K562 (cell line): ENCODE data around the gene TUBB6. TPM values are rescaled to one million over a fixed set of nuclear protein-coding genes. Genes with fewer than 3 reads are reported as not detected.

Source experiments
- AFF4 ChIP-seq: sonication (generic); formaldehyde crosslinking; IDR thresholded peaks from 2 replicates; pipeline ENCODE4 v1.8.0; 2023; ENCODE audit warnings: mild to moderate bottlenecking, missing genetic modification reagents
- ATF3 ChIP-seq, 2 experiments: fragments of 450-650 bp in 1 of 2; sonication (generic) in 1 of 2; formaldehyde crosslinking in 1 of 2; IDR thresholded peaks in 1 of 2; conservative IDR thresholded peaks in 1 of 2; 2 replicates each; pipeline versions ENCODE4 v1.6.1 to v1.8.1; 2016 to 2023; ENCODE audit warnings: mild to moderate bottlenecking in 2 of 2, moderate library complexity in 2 of 2, inconsistent platforms in 1 of 2, missing genetic modification reagents in 1 of 2
- CEBPG ChIP-seq, 3 experiments: fragments of 200-800 bp in 1 of 3; sonication (Bioruptor generic) in 1 of 3; sonication (generic) in 1 of 3; formaldehyde crosslinking in 1 of 3; IDR thresholded peaks in 2 of 3; conservative IDR thresholded peaks in 1 of 3; 2 replicates each; pipeline versions ENCODE4 v1.6.1 to v1.8.0; 2016 to 2022; ENCODE audit warnings: missing compliant biosample characterization in 2 of 3, missing genetic modification characterization in 2 of 3, mild to moderate bottlenecking in 1 of 3, missing genetic modification reagents in 1 of 3
- DPF2 ChIP-seq: fragments of 450-650 bp; IDR thresholded peaks from 2 replicates; pipeline ENCODE4 v1.6.1; 2016
- FOXA3 ChIP-seq, 2 experiments: fragments of 450-650 bp in 1 of 2; sonication (generic) in 1 of 2; formaldehyde crosslinking; IDR thresholded peaks in 1 of 2; conservative IDR thresholded peaks in 1 of 2; 2 replicates each; pipeline versions ENCODE4 v1.4.0 to v1.8.0; 2020 to 2022; ENCODE audit warnings: mild to moderate bottlenecking in 2 of 2, missing genetic modification reagents in 1 of 2
- FOXJ3 ChIP-seq: sonication (generic); formaldehyde crosslinking; IDR thresholded peaks from 2 replicates; pipeline ENCODE4 v1.4.0; 2020; ENCODE audit warnings: mild to moderate bottlenecking, missing genetic modification reagents
- IRF2 ChIP-seq: sonication (generic); formaldehyde crosslinking; IDR thresholded peaks from 2 replicates; pipeline ENCODE4 v1.8.1; 2022; ENCODE audit warnings: mild to moderate bottlenecking, missing genetic modification reagents
- LARP7 ChIP-seq: fragments of 450-650 bp; IDR thresholded peaks from 2 replicates; pipeline ENCODE4 v1.6.1; 2016
- MED1 ChIP-seq: sonication (generic); formaldehyde crosslinking; IDR thresholded peaks from 2 replicates; pipeline ENCODE4 v1.8.1; 2023; ENCODE audit warnings: missing genetic modification reagents, borderline replicate concordance
- NFE2 ChIP-seq: IDR thresholded peaks from 2 replicates; pipeline ENCODE4 v1.6.1; 2014; ENCODE audit warnings: antibody characterized with exemption, low read depth
- POLR2A ChIP-seq: fragments of 450-650 bp; conservative IDR thresholded peaks from 2 replicates; pipeline ENCODE4 v1.6.1; 2016
- POLR2AphosphoS2 ChIP-seq: IDR thresholded peaks from 2 replicates; pipeline ENCODE4 v1.6.1; 2012; ENCODE audit warnings: low read length, improper control_type of control experiment
- PRMT5 ChIP-seq: sonication (generic); formaldehyde crosslinking; IDR thresholded peaks from 2 replicates; pipeline ENCODE4 v1.5.0; 2020; ENCODE audit warnings: missing genetic modification reagents
- RCOR1 ChIP-seq, 2 experiments: IDR thresholded peaks; 2 replicates each; pipeline ENCODE4 v1.6.1; 2012; ENCODE audit warnings: low read depth in 2 of 2, low read length in 2 of 2, borderline replicate concordance in 1 of 2, improper control_type of control experiment in 1 of 2
- RUNX1 ChIP-seq: sonication (generic); IDR thresholded peaks from 2 replicates; pipeline ENCODE4 v1.6.1; 2016; ENCODE audit warnings: antibody characterized with exemption, low read depth
- SMAD1 ChIP-seq: fragments of 150-350 bp; IDR thresholded peaks from 2 replicates; pipeline ENCODE4 v1.6.1; 2014; ENCODE audit warnings: low read length, low read depth; ENCODE audit not compliant: partially characterized antibody
- STAG1 ChIP-seq: sonication (generic); formaldehyde crosslinking; IDR thresholded peaks from 2 replicates; pipeline ENCODE4 v1.5.0; 2020; ENCODE audit warnings: missing genetic modification reagents, borderline replicate concordance
- ZNF146 ChIP-seq: IDR thresholded peaks from one replicate; pipeline ENCODE4 v1.6.1; 2018; ENCODE audit warnings: missing compliant biosample characterization; ENCODE audit not compliant: unreplicated experiment
- ZNF354B ChIP-seq: fragments of 250-450 bp; sonication (Bioruptor Pico); IDR thresholded peaks from 2 replicates; pipeline ENCODE4 v1.4.0; 2020
- ZNF398 ChIP-seq: fragments of 250-450 bp; sonication (Bioruptor Pico); IDR thresholded peaks from 2 replicates; pipeline ENCODE4 v1.8.0; 2021; ENCODE audit warnings: moderate library complexity, mild to moderate bottlenecking, inconsistent platforms
- ZNF76 ChIP-seq: fragments of 250-450 bp; sonication (Bioruptor Pico); IDR thresholded peaks from 2 replicates; pipeline ENCODE4 v1.4.0; 2020; ENCODE audit warnings: mild to moderate bottlenecking, moderate library complexity, borderline replicate concordance
- ZNF764 ChIP-seq: fragments of 250-450 bp; sonication (Bioruptor Pico); IDR thresholded peaks from 2 replicates; pipeline ENCODE4 v1.4.0; 2020; ENCODE audit warnings: low read depth, mild to moderate bottlenecking, moderate library complexity
- polyA plus RNA-seq, 8 experiments: library from polyadenylated mRNA; depleted of rRNA in 4 of 8; stranded (reverse) in 5 of 8; unstranded in 3 of 8; fragments of >200 nt; fragmentation: Nextera tagmentation in 2 of 8; fragmentation: Illumina TruSeq in 1 of 8; extraction: Ambion mirVana in 2 of 8; extraction: Trizol in 1 of 8; gene quantifications; 2 replicates each; pipeline versions ENCODE4 v1.2.1 to v1.2.3, GENCODE V29; 2011 to 2014; ENCODE audit warnings: inconsistent platforms in 1 of 8, missing spikeins in 1 of 8
- total RNA-seq, 7 experiments: library from RNA; depleted of rRNA in 6 of 7; stranded (reverse); fragments of >200 nt in 6 of 7; fragmentation: Illumina TruSeq in 2 of 7; extraction: Trizol in 2 of 7; gene quantifications; 2 replicates each; pipeline versions ENCODE4 v1.2.1 to v1.2.3, GENCODE V29; 2011 to 2021; ENCODE audit warnings: low replicate concordance in 1 of 7

Gene TUBB6
- total and polyA plus RNA-seq, 9 of the 15 experiments (the other 6 are each of a cell fraction or from before 2014, with no cell fraction given) = 43.9 to 404 (median 81.1) TPM

- TF ChIP-seq POLR2AphosphoS2 (no peak; the same call in 1 of the 2 replicates), MED1 (CRISPR knock-in tag) (no peak), AFF4 (no peak), PRMT5 (no peak), LARP7 (no peak), IRF2 (CRISPR knock-in tag) (no peak), POLR2A (peak; percentile 43; the same call in 1 of the 2 replicates), NFE2 (no peak), ZNF398 (CRISPR knock-in tag) (no peak), ZNF354B (CRISPR knock-in tag) (no peak), RUNX1 (no peak), CEBPG (CRISPR knock-in tag; IDR thresholded peaks at IDR 0.05) (peak; percentile 50; the same call in 1 of the 2 replicates), CEBPG (tag; conservative IDR thresholded peaks at IDR 0.05 in 1 of 2, IDR thresholded peaks at IDR 0.05 in 1 of 2) (peak in 1 of 2 experiments; percentile 48; a peak in 1 of 4 replicates), DPF2 (no peak), STAG1 (CRISPR knock-in tag) (no peak; the same call in 1 of the 2 replicates), ZNF764 (CRISPR knock-in tag) (no peak), RCOR1 (IDR thresholded peaks at IDR 0.05; ENCODE audit: borderline replicate concordance in 1 of 2, low read depth in 2 of 2, low read length in 2 of 2) (no peak), ZNF76 (CRISPR knock-in tag) (no peak), SMAD1 (no peak), ATF3 (IDR thresholded peaks at IDR 0.05) (no peak), ATF3 (CRISPR knock-in tag; conservative IDR thresholded peaks at IDR 0.05) (no peak), FOXJ3 (CRISPR knock-in tag) (no peak), ZNF146 (no peak), FOXA3 (CRISPR knock-in tag; conservative IDR thresholded peaks at IDR 0.05 in 1 of 2, IDR thresholded peaks at IDR 0.05 in 1 of 2) (no peak)
Measured at GRCh38 chr18:12327510-12328178, 19.6 kb downstream of the TUBB6 start (continued).
